Astrocyte (in vitro differentiated cells and primary cell): ENCODE measurements around the gene VWF.

Source experiments
- EZH2 ChIP-seq: IDR thresholded peaks from 2 replicates; pipeline ENCODE4 v1.6.1; 2012; ENCODE audit warnings: mild to moderate bottlenecking, low read length, inconsistent platforms; ENCODE audit not compliant: insufficient read depth
- TF ChIP-seq, protein P1 (sequence below): IDR thresholded peaks from 2 replicates; pipeline ENCODE4 v1.5.1; 2011; ENCODE audit warnings: low read depth, mild to moderate bottlenecking, inconsistent platforms, low read length, moderate library complexity; ENCODE audit not compliant: insufficient read depth

DNA sequence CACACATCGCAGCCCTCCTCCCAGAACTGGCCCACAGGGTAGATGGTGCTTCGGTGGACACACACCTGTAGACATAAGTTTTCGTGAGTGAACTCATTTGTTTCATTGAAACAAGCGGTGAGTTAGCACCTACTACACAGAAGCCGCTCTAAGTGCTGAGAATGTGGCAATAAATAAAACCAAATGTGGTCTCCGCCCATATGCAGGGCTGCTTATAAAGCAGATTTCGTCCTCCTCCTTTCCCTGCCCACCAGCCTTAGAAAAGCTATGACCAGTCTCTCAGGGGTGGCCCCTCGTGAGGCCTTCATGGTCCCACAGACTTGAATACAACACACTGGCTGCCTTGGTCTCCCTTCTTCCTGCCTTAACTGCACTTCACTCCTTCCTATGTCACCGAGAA, 148.3 kb downstream of the VWF start:
- TF ChIP-seq, protein P1, sequence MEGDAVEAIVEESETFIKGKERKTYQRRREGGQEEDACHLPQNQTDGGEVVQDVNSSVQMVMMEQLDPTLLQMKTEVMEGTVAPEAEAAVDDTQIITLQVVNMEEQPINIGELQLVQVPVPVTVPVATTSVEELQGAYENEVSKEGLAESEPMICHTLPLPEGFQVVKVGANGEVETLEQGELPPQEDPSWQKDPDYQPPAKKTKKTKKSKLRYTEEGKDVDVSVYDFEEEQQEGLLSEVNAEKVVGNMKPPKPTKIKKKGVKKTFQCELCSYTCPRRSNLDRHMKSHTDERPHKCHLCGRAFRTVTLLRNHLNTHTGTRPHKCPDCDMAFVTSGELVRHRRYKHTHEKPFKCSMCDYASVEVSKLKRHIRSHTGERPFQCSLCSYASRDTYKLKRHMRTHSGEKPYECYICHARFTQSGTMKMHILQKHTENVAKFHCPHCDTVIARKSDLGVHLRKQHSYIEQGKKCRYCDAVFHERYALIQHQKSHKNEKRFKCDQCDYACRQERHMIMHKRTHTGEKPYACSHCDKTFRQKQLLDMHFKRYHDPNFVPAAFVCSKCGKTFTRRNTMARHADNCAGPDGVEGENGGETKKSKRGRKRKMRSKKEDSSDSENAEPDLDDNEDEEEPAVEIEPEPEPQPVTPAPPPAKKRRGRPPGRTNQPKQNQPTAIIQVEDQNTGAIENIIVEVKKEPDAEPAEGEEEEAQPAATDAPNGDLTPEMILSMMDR = no peak
- TF ChIP-seq EZH2 = no peak
